Measurements from ENCODE around the gene GALK2.
"Not testable (repeated sequence)": the region's sequence is repeated elsewhere in the genome, so short reads cannot be mapped to it uniquely, and the experiment has no call there.

The GALK2 gene

GRCh38 chr15:49287481-49287880, 117.4 kb downstream of the GALK2 start:
- no peak for DNase-seq

DNA sequence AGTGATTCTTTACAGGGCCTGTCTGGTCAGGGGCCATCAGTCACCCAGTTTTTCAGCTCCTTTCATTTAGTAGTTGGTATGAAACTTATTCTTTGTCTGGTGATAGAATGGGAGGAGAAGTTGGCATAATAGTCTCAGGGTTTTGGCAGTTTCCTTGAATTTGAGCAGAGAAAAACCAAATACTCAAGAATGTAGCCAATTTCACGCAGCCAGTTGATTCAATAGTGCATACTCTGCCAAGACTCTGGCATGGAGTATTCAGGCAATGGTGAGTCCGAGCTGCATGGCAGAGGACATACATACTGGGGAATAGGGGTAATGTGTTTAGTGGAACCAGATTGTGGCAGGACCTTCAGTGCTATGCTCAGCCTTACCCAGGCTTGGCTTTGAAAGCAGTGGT, 118.3 kb downstream of the GALK2 start:
- DNase-seq: no peak

DNA sequence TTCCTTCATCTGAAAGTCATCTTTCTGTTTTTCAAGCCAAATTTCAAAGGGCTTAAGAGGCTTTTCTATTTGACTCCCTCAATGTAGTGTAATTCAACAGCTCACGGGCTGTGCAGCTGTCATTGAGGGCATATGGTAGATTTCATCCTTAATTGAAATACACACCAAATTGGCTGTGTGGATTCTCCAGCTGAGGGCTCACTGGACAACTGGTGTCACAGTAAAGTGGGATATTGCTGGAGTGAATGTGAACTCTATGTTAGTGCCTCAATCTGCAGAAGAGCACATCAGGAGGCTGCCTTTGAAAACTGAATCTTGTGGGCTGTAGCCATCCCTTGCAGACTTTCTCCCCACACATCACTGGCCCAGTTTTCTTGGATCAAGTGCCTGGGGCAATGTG, 120.1 kb downstream of the GALK2 start:
- DNase-seq: no peak

GRCh38 chr15:49293941-49294340, 123.9 kb downstream of the GALK2 start:
- no peak for DNase-seq

- DNase-seq: no peak
Observed at GRCh38 chr15:49296258-49296657, 126.2 kb downstream of the GALK2 start.

GRCh38 chr15:49297584-49297983, 127.5 kb downstream of the GALK2 start:
- DNase-seq: no peak

DNA sequence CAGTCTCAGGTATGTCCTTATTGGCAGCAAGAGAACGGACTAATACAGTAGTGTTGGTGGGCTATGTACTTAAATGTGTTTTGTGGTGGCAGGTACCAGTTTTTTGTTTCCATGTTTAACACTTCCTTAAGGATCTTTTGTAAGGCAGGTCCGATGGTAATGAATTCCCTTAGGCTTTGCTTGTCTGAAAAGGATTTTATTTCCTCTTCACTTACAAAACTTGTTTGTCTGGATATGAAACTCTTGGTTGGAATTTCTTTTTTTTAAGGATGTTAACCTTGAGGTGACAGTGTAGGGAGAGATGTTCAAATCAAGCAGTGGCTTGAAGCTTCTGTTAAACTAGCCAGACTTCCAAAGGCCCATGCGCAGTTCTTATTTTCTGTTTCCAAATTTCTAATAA, 130.8 kb downstream of the GALK2 start:
- no peak for DNase-seq

DNA sequence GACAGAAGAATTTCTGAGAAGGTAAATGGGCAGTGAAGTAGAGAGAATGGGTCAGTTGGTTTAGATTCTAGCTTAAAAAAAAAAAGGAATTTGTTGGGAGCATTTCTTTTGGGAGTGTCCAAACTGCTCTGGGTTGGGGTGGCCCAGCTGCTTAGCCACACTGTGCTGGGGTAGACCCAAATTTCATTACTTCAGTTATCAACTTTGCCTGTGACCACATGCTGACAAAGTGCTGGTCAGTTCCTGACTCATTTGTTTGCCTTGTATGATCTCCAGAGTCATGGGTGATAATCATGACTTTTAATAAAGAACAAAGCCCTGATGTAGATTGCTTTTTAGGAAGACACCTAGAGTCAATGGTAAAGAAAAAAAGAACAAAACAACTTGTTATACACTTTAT, 131.5 kb downstream of the GALK2 start:
- no peak for DNase-seq

GRCh38 chr15:49303003-49303402, 133.0 kb downstream of the GALK2 start:
- DNase-seq: no peak

GRCh38 chr15:49306551-49306950, 136.5 kb downstream of the GALK2 start:
- DNase-seq: no peak

- DNase-seq: no peak
Observed at GRCh38 chr15:49308686-49309085, 138.6 kb downstream of the GALK2 start.

GRCh38 chr15:49309889-49310288, 139.8 kb downstream of the GALK2 start:
- DNase-seq: no peak

DNA sequence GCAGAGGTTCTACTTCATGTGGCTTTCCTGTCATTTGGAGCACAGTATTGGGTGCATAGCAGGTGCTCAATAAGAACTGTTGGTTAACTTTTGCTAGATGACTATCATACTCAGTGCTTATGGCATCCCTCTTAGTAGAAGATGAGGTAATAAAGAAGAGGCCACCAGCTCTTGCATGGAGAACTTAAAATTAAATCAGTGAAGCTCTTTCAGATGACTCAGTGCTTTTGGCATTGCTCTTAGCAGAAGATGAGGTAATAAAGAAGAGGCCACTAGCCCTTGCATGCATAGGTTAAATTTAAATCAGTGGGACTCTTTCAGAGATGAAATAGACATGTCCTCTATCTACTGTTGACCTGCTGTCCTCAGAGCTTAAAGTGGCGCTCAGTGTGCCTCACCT, 143.6 kb downstream of the GALK2 start:
- DNase-seq: no peak

DNA sequence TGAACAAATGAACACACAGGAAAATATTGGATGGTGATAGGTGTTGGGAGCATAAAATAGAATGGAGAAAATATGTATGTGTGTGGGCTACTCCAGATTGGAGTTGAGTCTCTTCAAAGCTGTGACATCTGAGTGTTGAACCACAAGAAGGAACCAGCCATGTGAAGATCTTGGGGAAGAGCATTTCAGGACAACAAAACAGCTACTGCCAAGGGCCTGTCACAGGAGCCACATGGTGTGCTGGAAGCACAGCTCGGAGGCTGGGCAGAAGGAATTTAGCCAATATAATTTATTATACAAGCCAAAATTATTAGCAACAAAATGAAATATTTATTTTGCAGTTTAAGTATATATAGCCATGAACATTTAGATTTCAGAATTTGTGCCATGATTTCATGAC, 144.7 kb downstream of the GALK2 start:
- DNase-seq: no peak

- no peak for DNase-seq
Observed at GRCh38 chr15:49315391-49315823, 145.4 kb downstream of the GALK2 start.

DNA sequence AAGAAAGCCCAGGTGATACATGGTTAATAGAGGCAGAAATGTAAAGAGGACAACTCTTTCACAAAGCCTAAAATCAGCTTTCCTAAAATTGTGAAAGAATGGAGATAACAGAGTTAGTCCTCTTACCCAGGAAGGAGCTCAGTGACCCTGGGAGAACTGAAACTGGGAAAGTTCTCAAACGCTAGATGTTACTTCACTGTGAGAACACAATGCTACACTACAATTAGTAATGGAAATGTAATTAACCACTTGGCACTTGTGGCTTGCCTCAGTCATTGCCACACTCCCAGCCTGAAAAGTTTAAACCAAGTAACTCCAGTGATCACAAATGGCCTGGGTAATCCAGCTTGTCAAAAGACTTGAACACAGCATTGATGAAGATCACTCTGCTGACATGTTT, 150.3 kb downstream of the GALK2 start:
- DNase-seq: no peak

DNA sequence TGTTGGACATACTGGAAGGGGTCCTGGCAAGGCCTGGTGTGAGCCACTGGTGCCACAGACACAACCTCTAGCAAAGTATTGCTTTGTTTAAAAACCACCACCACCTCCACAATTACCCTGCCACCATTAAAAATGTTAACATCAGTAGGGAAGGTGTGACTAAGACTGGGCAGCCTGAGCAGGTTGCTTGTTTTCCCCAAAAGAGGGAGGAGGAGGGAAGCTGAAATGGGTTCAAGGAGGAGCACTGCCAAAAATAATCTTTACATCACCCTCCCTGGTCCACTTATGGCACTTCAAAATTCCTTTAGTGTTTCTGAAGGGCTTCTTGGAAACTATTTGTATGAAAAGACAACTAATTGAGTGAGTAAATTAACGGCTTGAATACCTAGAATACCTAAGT, 153.2 kb downstream of the GALK2 start:
- no peak for DNase-seq

DNA sequence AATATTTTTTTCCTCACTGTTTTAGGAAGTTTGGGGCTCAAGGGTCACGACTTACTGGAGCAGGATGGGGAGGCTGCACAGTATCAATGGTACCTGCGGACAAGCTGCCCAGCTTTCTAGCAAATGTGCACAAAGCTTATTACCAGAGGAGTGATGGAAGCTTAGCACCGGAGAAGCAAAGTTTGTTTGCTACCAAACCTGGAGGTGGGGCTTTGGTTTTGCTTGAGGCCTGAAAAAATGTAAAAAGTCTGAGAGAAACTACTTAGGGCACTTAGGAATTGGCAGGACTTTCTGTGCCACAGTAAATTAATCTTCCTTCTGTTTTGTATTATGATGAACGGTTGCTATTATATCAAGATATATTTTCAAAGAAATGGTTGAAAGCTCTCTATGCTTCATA, 157.9 kb downstream of the GALK2 start:
- no peak for DNase-seq

DNA sequence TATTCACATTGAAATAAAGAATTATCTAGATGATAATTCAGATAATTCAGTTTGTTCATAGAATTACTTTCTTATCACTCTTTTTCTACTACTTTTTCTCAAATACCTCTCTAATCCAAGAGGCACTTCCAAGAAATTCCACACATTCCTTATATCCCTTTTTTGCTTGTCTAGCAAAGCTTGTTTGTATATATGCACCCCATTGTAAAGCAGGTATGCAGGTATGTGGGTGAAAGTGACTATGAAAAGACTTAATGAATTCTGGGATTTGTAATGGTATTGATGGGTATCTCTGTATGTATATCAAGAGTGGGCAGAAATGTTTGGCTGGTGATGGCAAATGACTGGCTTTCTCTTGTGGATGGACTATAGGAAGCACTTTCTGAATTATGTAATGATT, 158.9 kb downstream of the GALK2 start:
- no peak for DNase-seq

- no peak for DNase-seq
Observed at GRCh38 chr15:49330166-49330565, 160.1 kb downstream of the GALK2 start.

DNA sequence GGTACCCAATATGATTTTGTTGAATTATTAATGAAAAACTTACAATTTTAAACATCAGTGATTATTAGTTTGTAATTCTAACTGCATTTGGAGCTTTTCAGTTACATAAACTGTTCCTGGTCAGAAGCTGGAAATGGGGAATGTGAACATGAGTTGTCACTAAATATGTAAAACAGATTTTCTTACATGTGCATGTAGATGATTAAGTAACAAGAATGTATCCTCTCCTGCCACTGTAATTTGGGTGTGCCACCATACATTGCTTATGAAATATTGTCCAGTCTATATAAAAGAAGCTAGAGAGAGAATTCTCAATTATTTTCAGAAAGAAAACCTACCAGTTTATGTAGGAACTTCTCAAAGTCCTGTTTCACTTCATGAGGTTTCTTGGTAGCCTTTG, 161.4 kb downstream of the GALK2 start:
- DNase-seq: no peak

DNA sequence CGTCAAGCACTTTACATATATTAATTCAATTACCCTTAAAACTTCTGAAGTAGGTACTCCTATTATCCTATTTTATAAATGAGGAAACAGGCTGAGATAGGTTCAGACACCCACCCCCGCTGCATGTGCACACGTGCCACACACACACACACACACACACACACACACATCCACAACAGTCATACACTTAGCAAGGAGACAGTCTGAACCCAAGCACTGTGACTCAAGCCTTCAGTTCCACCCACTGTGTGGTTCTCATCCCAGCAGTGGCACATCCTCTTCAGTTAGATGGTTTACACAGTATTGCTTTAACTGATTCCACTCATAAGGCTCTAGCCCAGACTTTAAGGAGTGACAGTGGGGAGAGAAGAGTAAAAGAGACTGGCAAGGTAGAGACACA, 161.9 kb downstream of the GALK2 start:
- no peak for DNase-seq

DNA sequence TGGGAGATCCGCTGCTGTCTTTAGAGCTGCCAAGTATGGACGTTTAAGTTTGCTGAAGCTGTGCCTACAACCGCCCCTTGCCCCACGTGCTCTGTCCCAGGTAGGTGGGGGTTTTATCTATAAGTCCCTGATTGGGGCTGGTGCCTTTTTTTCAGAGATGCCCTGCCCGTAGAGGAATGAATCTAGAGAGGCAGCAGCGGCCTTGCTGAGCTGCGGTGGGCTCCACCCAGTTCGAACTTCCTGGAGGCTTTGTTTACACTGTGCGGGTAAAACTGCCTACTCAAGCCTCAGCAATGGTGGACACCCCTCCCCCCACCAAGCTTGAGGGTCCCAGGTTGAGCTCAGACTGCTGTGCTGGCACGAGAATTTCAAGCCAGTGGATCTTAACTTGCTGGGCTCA, 169.6 kb downstream of the GALK2 start:
- DNase-seq: no peak

GRCh38 chr15:49343546-49343945, 173.5 kb downstream of the GALK2 start:
- DNase-seq: no peak

DNA sequence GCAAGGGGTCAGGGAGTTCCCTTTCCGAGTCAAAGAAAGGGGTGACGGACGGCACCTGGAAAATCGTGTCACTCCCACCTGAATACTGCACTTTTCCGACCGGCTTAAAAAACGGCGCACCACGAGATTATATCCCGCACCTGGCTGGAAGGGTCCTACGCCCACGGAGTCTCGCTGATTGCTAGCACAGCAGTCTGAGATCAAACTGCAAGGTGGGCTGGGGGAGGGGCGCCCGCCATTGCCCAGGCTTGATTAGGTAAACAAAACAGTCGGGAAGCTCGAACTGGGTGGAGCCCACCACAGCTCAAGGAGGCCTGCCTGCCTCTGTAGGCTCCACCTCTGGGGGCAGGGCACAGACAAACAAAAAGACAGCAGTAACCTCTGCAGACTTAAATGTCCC, 184.4 kb downstream of the GALK2 start:
- not testable (repeated sequence) for DNase-seq

GRCh38 chr15:49361370-49361769, 191.3 kb downstream of the GALK2 start:
- no peak for DNase-seq

All from CD4-positive, alpha-beta T cell treated with Interleukin-17A for 4 hours (primary cell).